Lung (tissue), 12 donors: ENCODE measurements around the gene CD93. TPM values are rescaled to one million over a fixed set of nuclear protein-coding genes. Genes with fewer than 3 reads are reported as not detected.

Experiments
- ATAC-seq: fragments of 200-7000 bp; cut with Tn5 transposase; one replicate; pipeline ENCODE4 v1.9.1; 2020; ENCODE audit warnings: moderate number of reproducible peaks; ENCODE audit not compliant: insufficient read depth, low FRiP score
- DNase-seq, 3 donors: peaks; one replicate each; pipeline ENCODE4 v3.0.0-alpha.2; 2013 to 2017
- H3K27ac ChIP-seq, 2 donors: one replicate each; pipeline ENCODE4 v1.5.1; 2013; ENCODE audit warnings: mild to moderate bottlenecking in 2 of 2, moderate library complexity in 2 of 2, control low read depth in 1 of 2, inconsistent platforms in 1 of 2, low read depth in 1 of 2, low read length in 1 of 2
- H3K27me3 ChIP-seq, 3 donors: one replicate each; pipeline ENCODE4 v1.5.1; 2013; ENCODE audit warnings: low read length in 2 of 3; ENCODE audit not compliant: control insufficient read depth in 3 of 3, insufficient read depth in 3 of 3
- H3K36me3 ChIP-seq, 4 donors: one replicate each; pipeline ENCODE4 v1.5.1; 2013; ENCODE audit warnings: low read length in 4 of 4, mild to moderate bottlenecking in 1 of 4, moderate library complexity in 1 of 4; ENCODE audit not compliant: control insufficient read depth in 4 of 4, insufficient read depth in 4 of 4
- H3K4me1 ChIP-seq, 5 donors: one replicate each; pipeline ENCODE4 v1.5.1; 2013; ENCODE audit warnings: low read length in 5 of 5, mild to moderate bottlenecking in 2 of 5, moderate library complexity in 1 of 5; ENCODE audit not compliant: control insufficient read depth in 5 of 5, insufficient read depth in 5 of 5
- H3K4me3 ChIP-seq: one replicate; pipeline ENCODE4 v1.5.1; 2013; ENCODE audit warnings: mild to moderate bottlenecking, control low read depth, moderate library complexity
- H3K9ac ChIP-seq, 2 donors: one replicate each; pipeline ENCODE4 v1.5.1; 2013; ENCODE audit warnings: low read length in 2 of 2, control low read depth in 1 of 2; ENCODE audit not compliant: insufficient read depth in 1 of 2
- H3K9me3 ChIP-seq, 4 donors: one replicate each; pipeline ENCODE4 v1.5.1; 2013; ENCODE audit warnings: low read length in 3 of 4, mild to moderate bottlenecking in 1 of 4, moderate library complexity in 1 of 4; ENCODE audit not compliant: control insufficient read depth in 4 of 4, insufficient read depth in 3 of 4
- WGBS, 2 donors: extraction: QIAGEN DNeasy Blood & Tissue Kit; methylation state at CpG; one replicate each; pipeline ENCODE4 v1.1.7; 2013; 5-methylcytosine and 5-hydroxymethylcytosine counted together
- polyA plus RNA-seq, 2 donors: library from polyadenylated mRNA; stranded (reverse); fragments of 200-250 nt; gene quantifications; one replicate each; pipeline ENCODE4 v1.2.1, GENCODE V29; 2013
- total RNA-seq, 2 donors: library from RNA; depleted of rRNA in 1 of 2; stranded (reverse); fragments of >200 nt in 1 of 2; gene quantifications; one replicate each; pipeline ENCODE4 v1.2.1, GENCODE V29; 2014 to 2021
- TF ChIP-seq, protein P1 (sequence below): IDR thresholded peaks from 2 replicates; pipeline ENCODE4 v1.5.1; 2012; ENCODE audit warnings: mild to moderate bottlenecking; ENCODE audit errors: control extremely low read depth, extremely low read depth
- donor health status: control.
- donor health status: control.
- donor health status: Bipolar disorder and iron deficiency.
- donor health status: healthy.
- donor health status: DM: yes; HTN: yes; CAD: no.

The CD93 gene
- total and polyA plus RNA-seq, 4 donors, result 17.9 to 239 (median 126) TPM

DNA sequence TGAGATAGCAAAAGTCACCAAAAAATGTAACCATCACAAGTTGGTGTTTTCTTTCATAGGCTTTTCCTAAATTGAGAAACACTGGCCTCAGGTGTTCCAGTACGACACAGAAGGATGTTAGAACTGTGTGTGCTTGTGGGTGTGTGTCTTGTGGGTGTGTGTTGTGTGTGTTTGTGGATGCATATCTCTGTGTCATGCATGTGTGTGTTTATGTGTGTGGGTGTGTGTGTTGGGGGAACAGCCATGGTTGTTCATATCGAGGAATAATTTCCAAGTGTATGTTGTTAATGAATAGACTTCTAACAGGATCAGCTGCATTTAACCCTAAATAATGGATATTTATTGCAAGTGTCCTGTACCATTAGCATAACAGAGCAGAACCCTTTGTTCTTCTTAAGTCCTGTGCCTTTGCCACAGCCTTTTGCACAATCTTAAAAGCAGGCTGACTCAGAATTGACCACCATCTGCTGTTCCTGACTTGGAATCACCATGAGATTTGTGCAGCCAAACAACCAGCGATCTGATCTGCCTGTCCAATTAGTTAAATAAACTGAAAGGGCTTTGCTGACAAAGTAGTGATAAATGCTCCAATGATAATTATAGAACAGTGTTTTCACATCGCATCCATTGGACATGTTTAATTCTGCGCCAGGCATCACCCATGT, 7.6 kb downstream of the CD93 start:
- Histone ChIP-seq H3K9me3 (peaks cover 0 to 3% (median 0%) of the 10 kb centered on the region in 4 donors), H3K9ac (no peak overlapping the region), H3K27ac (peak overlapping the region in 1 of 2 donors; percentile 3), H3K4me1 (peaks cover 0 to 20% (median 0%) of the 10 kb centered on the region in 5 donors), H3K27me3 (no peaks in the 10 kb centered on the region), H3K4me3 (no peak overlapping the region), H3K36me3 (peaks cover 0 to 3% (median 0%) of the 10 kb centered on the region in 4 donors)
- ATAC-seq, result no peak
- TF ChIP-seq, protein P1, sequence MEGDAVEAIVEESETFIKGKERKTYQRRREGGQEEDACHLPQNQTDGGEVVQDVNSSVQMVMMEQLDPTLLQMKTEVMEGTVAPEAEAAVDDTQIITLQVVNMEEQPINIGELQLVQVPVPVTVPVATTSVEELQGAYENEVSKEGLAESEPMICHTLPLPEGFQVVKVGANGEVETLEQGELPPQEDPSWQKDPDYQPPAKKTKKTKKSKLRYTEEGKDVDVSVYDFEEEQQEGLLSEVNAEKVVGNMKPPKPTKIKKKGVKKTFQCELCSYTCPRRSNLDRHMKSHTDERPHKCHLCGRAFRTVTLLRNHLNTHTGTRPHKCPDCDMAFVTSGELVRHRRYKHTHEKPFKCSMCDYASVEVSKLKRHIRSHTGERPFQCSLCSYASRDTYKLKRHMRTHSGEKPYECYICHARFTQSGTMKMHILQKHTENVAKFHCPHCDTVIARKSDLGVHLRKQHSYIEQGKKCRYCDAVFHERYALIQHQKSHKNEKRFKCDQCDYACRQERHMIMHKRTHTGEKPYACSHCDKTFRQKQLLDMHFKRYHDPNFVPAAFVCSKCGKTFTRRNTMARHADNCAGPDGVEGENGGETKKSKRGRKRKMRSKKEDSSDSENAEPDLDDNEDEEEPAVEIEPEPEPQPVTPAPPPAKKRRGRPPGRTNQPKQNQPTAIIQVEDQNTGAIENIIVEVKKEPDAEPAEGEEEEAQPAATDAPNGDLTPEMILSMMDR, result no peak
- DNase-seq, result no peak
- WGBS, 2 donors, result 72 to 83% methylated on average over 5 of the region's 5 CpGs

DNA sequence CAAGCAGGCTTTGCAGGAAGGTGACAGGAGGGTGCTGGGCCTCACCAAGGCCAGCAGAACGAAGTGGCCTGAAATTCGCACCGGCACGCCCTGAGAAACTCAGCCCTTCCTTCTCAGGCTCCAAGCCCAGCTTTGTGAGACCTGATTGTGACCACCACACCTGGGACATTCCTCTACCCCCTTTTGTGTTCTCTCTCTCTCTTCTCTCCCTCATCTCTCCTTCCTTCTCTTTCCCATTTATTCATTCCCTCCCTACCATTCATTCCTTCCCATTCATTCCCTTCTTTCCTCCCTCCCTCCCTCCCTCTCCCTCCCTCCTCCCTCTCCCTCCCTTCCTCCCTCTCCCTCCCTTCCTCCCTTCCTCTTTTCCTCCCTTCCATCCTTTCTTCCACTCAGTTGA, 8.8 kb downstream of the CD93 start:
- Histone ChIP-seq H3K9ac (no peak overlapping the region), H3K9me3 (peaks cover 0 to 3% (median 0%) of the 10 kb centered on the region in 4 donors), H3K4me1 (peaks cover 0 to 15% (median 0%) of the 10 kb centered on the region in 5 donors), H3K27me3 (no peaks in the 10 kb centered on the region), H3K4me3 (no peak overlapping the region), H3K36me3 (peaks cover 0 to 3% (median 0%) of the 10 kb centered on the region in 4 donors), H3K27ac (no peak overlapping the region)
- TF ChIP-seq, protein P1, result no peak
- 67 to 80% methylated on average over 4 of the region's 4 CpGs for WGBS, 2 donors
- DNase-seq (no peak), ATAC-seq (no peak)

DNA sequence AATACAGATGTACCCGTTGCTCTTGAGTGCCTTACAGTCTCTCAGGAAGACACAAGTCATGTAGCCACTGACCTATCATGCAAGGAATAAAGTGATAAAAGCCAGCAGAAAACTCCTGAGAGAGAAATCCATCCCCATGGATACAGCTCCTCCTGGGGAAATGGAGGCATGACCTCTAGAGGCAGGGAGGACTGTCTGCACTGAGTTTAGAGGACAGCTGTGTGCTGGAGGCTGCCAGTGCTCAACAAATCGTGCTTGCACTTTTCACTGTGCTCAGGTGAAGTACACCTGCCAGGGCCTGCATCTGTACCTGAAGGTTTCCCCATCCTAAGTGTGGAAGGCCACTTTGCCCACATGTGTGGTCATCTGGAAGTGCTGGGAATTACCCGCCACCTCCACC, 12.1 kb downstream of the CD93 start:
- no peak overlapping the region for H3K27ac ChIP-seq
- peaks cover 0 to 2% (median 0%) of the 10 kb centered on the region in 4 donors for H3K36me3 ChIP-seq
- H3K9ac ChIP-seq, result no peak overlapping the region
- peaks cover 0 to 14% (median 0%) of the 10 kb centered on the region in 5 donors for H3K4me1 ChIP-seq
- peaks cover 0 to 3% (median 0%) of the 10 kb centered on the region in 4 donors for H3K9me3 ChIP-seq
- TF ChIP-seq, protein P1, result no peak
- H3K4me3 ChIP-seq, result no peak overlapping the region
- WGBS, 2 donors, result 93 to 96% methylated on average over 3 of the region's 3 CpGs
- ATAC-seq (no peak), DNase-seq (no peak)
- no peaks in the 10 kb centered on the region for H3K27me3 ChIP-seq
